A549 treated with ZK216348 at 1 μM for 4 hours (cell line): ENCODE data around the gene TCN2. TPM values are rescaled to one million over a fixed set of nuclear protein-coding genes. Genes with fewer than 3 reads are reported as not detected.

Source experiments
- total RNA-seq: library from RNA; stranded (reverse); fragments of 200-300 nt; extraction: Qiagen RNA extraction; gene quantifications from 5 replicates; pipeline ENCODE4 v1.2.3, GENCODE V29; 2022; ENCODE audit warnings: low read depth

Gene TCN2
- 3.1 to 6.1 TPM (median 4.7 TPM) in 5 replicates for total RNA-seq

DNA sequence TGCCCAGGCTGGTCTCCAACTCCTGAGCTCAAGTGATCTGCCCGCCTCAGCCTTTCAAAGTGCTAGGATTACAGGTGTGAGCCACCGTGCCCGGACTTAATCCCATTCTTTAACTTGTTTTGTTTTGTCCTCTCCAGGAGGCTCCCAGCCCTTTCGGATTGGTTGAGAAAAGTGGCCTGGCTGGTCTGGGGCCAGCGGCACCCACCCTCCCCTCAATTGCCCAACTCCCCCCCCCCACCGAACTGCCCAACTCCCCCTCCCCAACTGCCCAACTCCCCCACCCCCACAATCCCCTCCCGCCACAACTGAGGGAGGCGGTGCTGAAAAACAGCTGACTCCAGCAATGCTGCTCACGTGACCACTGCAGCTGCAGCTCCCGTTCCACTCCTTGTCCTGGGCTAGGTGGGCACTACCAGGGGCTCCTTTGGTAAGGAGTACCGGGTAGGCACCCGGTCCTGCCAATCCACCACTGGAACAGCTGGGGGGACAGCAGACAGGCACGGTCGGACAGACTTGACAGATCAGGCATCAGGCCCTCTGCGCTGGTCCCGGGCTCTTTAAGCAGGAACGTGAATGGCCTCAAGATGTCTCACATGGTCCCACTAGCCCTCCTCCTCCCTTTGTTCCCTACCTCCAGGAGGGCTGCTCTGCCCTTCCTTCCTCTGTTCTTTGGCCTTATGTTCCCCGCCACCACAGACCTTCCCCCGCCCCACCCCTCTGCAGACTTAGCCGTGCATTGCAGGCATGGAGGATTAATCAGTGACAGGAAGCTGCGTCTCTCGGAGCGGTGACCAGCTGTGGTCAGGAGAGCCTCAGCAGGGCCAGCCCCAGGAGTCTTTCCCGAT is at the start of gene TCN2:
TCN2 (plus strand) TSS at position 720 of the 845 bp plus-strand sequence. CDS start 158 bp downstream, outside the sequence.

DNA sequence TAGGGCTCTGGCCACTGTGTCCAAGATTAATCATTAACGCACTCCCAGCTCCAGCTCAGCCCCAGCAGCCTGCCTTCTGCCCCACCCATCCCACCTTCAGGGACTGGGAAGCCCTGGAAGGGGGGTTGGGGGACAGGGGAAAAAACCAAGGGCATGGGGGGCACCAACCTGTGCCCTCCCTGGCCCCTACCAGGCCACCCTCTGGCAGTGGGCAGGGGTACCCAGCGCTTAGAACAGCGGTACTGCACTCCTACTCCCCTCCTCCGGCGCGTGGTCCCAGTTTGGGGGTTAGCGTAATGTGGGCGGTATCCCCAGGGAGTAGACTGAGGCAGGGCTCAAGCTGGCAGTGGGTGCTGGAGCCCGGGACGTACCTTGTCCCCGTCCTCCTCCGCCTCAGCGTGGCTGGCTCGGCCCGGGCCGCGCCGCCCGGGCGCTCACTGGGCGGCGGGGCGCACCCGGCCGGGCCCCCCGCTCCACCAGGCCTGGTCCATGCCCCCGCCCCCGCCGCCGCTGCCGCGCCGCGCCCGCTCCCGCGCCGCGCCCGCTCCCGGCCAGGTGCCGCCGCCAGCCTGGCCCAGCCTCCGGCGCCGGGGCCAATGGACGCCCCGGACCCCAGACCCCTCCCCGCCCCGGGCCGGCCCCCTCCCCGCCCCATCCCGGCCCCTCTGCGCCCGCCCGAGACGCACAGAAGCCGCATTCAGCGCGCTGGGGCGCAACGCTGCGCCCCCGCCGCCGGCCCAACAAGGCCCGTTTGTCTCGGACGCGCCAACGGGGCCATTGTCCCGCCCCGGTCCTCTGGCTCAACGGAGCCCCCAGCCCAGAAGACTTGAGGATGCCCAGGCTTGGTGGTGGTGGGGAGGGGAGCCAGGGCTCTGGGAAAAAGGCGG is 32.6 kb upstream of the TCN2 start, which contains the start of gene GAL3ST1:
GAL3ST1 (minus strand) TSS at position 571 of the 887 bp plus-strand sequence. CDS start 17,273 bp downstream, outside the sequence.

DNA sequence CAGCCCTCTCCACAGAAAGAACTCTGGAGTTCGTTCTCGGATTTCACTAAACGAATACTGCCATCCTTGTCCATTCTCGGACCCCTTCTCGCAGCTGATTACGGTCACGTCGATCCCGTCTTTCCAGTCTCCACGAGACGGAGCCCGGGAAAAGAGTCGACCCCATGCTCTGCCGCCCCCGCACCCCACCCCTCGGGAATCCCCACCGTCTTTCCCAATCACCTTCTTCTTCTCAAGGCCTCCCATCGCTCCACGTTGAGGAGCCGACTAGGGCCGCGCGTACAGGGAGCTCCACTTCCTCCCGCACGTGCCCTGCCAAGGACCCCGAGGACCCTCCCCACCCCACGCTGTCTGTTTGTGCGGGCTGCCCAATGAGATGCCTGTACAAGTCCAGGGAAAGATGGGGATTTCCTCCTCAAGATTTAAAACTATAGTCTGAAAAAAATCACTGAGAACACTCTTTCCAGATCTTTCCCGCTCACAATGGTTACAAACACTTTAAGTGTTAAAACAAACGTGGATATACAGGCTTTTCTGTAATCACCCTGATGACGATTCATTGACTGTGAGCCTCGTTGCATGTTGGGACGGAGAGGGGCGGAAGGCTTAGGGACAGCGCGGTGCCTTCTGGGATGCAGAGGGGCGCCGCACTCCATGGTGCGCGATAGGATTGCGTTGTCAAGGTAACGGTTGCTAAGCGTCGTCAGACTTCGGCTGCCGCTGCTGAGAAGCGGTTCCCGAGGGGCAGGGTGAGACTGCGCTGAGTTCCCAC is 15.2 kb upstream of the TCN2 start, which contains the start of gene PES1:
PES1 (minus strand) TSS at position 323 of the 772 bp plus-strand sequence; CDS start at position 246, 77 bp downstream.

DNA sequence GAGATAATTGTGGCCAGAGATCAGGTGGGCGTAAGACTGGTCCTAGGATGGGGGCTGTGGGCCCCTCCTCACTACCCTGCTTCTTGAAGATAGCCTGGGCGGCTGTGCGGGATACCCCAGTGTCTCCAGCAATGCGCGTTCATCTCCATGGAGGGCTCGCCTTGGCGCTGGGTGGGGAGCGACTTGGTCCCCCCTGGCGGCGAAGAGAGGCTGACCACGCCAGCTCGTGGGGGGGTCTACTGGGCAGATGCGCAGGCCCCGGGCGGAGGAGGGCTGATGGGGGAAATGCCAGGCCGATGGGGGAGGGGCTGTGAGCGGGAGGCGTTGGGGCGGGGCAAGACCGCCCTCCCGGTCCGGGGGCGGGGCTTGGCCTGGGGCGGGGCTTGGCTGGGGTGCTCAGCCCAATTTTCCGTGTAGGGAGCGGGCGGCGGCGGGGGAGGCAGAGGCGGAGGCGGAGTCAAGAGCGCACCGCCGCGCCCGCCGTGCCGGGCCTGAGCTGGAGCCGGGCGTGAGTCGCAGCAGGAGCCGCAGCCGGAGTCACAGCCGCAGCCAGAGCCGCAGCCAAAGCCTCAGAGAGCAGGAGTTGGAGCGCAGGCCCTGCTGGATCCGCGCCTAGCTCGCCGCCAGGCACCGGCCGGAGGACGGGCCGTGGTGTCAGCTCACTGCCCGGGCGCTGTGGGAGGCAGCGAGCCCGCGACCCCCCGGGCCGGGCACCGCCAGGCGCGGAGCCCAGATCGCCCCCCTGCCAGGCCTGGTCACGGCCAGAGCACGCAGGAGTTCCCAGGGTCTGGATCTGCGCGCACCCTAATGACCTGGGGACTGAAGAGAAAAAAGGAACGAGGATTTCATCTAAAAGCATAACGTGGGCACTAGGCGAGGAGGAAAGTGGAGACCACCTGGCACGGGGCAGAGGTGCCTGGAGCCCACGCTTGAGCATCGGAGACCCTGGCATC is 28.6 kb downstream of the TCN2 start, which contains the start of gene SLC35E4:
SLC35E4 (plus strand) TSS at position 509 of the 953 bp plus-strand sequence. CDS start 670 bp downstream, outside the sequence.

DNA sequence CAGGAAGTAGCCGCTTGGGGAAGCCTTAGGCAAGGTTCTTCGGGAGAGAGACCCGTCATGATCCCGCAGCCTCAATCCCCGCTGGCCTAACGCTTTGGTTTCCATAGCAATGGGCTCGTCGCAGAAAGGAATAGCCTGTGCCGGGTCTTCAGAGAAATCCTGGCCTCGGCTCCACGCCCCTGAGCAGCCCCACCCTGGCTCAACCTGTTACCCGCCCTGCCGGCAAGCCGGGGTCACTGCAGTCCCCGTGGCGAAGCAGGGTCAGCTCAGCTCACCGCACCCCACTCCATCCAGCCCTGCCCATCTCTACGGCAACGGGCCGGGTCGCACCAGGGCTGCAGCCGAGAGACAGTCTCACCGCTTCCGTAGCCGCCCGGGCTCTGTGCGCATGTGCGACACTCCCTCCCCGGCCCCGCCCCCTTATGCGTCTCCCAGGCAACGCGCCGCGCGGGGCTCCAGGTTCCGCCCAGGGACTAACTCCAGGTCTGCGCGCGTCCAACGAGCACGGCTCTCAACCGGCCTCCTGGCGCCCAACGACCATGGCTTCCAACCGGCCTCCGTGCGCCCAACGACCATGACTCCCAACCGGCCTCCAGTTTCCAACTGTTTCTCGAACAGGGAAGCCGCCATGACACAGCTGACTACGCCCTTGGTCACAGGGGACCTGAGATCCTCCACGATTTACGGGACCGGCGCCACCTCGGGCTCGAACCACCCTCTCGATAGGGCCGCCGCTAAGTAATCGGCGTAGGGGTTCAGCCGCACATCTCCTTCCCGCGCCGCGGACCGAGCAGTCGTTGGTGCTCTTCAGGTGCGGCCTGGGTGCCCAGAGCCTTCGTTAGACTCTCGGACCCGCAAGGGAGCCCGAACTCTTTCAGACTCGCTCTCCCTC is 60.8 kb downstream of the TCN2 start, which contains the start of gene DUSP18:
DUSP18 (minus strand) TSS at position 382 of the 892 bp plus-strand sequence. CDS start 3,872 bp downstream, outside the sequence.

Other genes starting within 250 kb of the TCN2 start
- 14.0 to 23.1 TPM (median 21.0 TPM) in 5 replicates for gene RNF215, start 219.8 kb upstream of the TCN2 start, total RNA-seq
- gene SEC14L2, start 210.2 kb upstream of the TCN2 start, total RNA-seq: 32.9 to 67.2 TPM (median 52.6 TPM) in 5 replicates
- gene MTFP1, start 181.4 kb upstream of the TCN2 start, total RNA-seq: 51.7 to 73.6 TPM (median 71.2 TPM) in 5 replicates
- not detected in 5 replicates for gene SEC14L3, start 135.2 kb upstream of the TCN2 start, total RNA-seq
- gene SEC14L4, start 101.5 kb upstream of the TCN2 start, total RNA-seq: 4.4 to 7.2 TPM (median 6.2 TPM) in 5 replicates
- not detected in 5 replicates for gene SEC14L6, start 60.4 kb upstream of the TCN2 start, total RNA-seq
- gene GAL3ST1, start 32.5 kb upstream of the TCN2 start, total RNA-seq: 5.1 to 9.7 TPM (median 8.5 TPM) in 5 replicates
- gene PES1, start 15.3 kb upstream of the TCN2 start, total RNA-seq: 108 to 136 TPM (median 112 TPM) in 5 replicates
- 4.9 to 7.8 TPM (median 6.7 TPM) in 5 replicates for gene SLC35E4, start 28.6 kb downstream of the TCN2 start, total RNA-seq
- gene DUSP18, start 60.7 kb downstream of the TCN2 start, total RNA-seq: 4.2 to 5.6 TPM (median 4.8 TPM) in 5 replicates
- 7.9 to 13.0 TPM (median 10.7 TPM) in 5 replicates for gene OSBP2, start 87.7 kb downstream of the TCN2 start, total RNA-seq